ENCODE data around the gene LHB.
"Not testable (repeated sequence)": the region's sequence is repeated elsewhere in the genome, so short reads cannot be mapped to it uniquely, and the experiment has no call there.

The LHB gene

DNA sequence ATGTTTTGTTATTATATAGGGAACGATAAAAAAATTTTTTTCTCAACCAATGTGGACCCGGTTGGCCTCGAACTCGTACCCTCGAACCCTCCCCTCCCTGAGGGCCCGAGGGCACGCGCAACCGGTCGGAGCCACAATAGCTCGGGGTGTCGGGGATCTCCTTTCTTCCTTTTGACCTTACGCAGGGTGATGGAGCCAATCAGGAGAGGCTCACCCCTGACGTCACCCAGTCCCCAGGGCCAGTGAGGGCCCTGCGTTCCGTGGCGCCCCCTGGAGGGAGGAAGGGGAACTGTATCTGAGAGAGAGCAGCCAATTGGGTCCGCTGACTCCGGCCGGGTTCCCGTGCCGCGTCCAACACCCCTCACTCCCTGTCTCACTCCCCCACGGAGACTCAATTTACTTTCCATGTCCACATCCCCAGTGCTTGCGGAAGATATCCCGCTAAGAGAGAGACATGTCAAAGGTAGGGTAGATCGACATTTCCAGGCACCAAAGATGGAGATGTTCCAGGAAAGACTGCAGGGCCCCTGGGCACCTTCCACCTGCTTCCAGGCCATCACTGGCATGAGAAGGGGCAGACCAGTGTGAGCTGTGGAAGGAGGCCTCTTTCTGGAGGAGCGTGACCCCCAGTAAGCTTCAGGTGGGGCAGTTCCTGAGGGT is 14.9 kb upstream of the LHB start, which contains the start of gene CGB2:
TSS of gene CGB2 (plus strand) at position 249 of the 660 bp plus-strand sequence. CDS start at position 455, 206 bp downstream.
- TF ChIP-seq, protein P1, sequence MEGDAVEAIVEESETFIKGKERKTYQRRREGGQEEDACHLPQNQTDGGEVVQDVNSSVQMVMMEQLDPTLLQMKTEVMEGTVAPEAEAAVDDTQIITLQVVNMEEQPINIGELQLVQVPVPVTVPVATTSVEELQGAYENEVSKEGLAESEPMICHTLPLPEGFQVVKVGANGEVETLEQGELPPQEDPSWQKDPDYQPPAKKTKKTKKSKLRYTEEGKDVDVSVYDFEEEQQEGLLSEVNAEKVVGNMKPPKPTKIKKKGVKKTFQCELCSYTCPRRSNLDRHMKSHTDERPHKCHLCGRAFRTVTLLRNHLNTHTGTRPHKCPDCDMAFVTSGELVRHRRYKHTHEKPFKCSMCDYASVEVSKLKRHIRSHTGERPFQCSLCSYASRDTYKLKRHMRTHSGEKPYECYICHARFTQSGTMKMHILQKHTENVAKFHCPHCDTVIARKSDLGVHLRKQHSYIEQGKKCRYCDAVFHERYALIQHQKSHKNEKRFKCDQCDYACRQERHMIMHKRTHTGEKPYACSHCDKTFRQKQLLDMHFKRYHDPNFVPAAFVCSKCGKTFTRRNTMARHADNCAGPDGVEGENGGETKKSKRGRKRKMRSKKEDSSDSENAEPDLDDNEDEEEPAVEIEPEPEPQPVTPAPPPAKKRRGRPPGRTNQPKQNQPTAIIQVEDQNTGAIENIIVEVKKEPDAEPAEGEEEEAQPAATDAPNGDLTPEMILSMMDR (IDR thresholded peaks at IDR 0.05): peak; percentile 35; the same call in 1 of the 2 replicates

DNA sequence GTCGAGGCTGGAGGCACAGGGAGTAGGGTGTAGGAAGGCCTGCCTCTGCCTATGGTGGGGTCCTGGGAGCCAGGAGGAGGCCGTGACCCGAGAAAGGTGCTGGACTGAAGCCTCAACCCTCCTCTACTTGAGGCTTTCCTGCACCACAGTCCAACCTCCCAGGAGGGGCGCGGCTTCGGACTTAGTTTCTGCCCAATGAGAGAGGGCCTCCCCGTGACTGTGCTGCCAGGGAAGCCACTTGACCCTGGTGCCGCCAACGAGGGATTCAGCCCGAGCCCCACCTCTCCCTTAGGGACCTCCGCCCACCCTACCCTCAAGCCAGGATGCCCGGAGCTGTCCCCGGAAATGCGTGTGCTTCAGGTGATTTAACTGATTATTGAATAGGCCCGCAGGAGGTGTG is 7.3 kb upstream of the LHB start, which contains the start of gene CGB3:
TSS of gene CGB3 (minus strand) at position 101 of the 400 bp plus-strand sequence. CDS start 362 bp downstream, outside the sequence.
- TF ChIP-seq, protein P1 (IDR thresholded peaks at IDR 0.05): not testable (repeated sequence)

DNA sequence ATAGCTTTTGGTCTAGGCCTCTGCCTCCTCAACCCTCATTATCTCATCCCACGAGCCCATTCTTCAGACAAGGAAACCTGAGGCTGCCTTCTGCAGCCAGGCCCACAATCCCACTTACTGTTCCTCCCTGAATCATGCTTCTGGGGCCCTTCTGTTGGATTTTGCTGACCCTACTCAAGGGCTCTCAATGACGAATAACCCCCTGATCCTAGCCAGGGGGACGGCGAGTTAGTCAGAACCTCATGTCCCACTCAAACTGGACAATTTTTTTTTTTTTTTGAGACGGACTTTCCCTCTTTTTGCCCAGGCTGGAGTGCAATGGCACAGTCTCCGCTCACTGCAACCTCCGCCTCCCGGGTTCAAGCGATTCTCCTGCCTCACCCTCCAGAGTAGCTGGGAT is 5.2 kb upstream of the LHB start:
- TF ChIP-seq, protein P1 (IDR thresholded peaks at IDR 0.05): no peak

DNA sequence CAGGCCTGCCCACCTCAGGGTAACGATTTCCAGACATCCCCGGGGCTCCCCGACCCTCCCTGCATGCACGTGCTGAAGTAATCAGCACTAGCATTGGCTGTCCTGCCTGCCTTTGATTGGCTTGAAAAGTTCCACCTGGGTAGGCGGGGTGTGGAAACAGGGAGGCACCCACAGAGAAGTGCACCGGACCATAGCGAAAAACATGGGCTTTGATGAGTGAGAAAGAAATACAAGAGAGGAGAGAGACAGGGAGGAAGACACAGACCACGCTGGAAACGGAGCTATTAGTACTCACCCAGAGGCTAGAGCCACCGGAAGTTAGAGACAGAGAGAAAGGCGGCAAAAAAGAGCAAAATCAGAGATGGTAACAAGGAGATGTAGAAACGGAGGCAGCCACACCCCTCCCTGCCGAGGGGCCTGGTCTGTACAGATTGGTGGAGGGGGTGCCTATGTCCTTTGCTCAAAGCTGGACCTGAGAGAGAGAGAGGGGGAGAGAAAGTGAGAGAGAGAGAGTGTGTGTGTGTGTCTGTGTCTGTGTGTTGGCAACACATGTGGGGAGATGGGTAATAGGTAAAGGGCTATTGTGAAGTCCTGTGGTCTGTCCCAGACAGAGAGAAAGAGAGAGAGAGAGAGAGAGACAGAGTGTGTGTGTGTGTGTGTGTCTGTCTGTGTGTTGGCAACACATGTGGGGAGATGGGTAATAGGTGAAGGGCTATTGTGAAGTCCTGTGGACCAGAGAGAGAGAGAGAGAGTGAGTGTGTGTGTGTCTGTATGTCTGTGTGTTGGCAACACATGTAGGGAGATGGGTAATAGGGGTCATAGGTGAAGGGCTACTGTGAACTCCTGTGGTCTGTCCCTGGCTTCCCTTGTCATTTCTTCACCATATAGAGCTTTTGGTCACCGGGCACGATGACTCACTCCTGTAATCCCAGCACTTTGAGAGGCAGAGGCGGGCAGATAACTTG is 4.3 kb upstream of the LHB start:
- TF ChIP-seq, protein P1 (IDR thresholded peaks at IDR 0.05): no peak

DNA sequence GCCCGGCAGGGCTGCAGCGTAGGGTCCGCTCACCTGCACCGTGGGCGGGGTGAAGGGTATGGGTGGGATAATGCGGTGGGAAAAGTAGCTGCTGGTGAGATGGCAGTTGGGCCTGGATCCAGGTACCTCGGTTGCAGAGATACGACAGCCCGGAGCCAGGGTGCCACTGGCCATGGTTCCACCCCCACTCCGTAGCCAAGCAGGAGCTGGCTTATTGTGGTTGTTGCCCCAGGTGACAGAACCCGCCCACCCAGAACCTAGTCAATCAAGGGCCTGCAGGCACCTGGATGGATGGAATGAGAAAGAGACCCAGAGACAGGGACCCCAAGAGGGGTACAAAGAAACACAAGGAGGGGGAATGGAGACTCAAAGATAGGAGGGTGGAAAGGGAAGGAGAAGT is 3.5 kb upstream of the LHB start:
- TF ChIP-seq, protein P1 (IDR thresholded peaks at IDR 0.05): no peak

DNA sequence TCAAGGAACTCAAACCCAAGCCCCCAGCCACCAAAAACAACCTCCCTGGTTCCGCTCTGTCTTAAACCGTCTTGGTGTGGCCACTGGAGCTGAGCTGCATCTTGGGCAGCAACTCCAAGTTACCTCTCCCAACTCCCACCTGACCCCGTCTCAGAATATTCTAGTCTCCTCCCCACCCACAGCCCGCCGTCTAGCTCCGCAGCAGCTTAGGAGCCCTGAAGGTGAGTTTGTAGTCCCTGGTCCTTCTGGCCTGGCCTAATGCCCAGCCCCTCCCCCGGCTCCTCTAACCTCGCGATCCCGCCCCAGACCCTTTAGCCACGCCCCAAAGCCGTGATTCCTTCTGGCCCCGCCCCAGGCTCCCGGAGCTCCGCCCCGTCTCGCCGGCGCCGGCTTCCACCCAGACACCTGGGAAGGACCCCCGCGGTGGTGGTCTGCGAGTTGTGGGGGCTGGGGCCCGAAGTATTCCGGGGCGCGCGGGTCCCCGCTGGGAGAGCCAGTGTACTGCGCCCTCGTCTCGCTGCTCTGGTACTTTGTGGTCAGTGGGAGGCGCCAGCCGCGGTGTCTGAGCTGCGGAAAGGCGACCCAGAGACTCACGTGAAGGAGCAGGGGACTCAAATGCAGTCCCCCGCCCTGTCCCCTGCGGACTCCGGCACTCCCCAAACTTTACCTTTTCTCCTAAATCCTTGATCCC is 2.5 kb upstream of the LHB start:
- TF ChIP-seq, protein P1 (IDR thresholded peaks at IDR 0.05): no peak

Data from LNCAP (cell line).